GM18861 (cell line): Measurements from ENCODE around the gene SIX3.

Experiments used
- ATAC-seq: cut with Tn5 transposase; IDR thresholded peaks from one replicate; pipeline ENCODE4 v1.9.1; 2021; ENCODE audit not compliant: unreplicated experiment

SIX3 gene

DNA sequence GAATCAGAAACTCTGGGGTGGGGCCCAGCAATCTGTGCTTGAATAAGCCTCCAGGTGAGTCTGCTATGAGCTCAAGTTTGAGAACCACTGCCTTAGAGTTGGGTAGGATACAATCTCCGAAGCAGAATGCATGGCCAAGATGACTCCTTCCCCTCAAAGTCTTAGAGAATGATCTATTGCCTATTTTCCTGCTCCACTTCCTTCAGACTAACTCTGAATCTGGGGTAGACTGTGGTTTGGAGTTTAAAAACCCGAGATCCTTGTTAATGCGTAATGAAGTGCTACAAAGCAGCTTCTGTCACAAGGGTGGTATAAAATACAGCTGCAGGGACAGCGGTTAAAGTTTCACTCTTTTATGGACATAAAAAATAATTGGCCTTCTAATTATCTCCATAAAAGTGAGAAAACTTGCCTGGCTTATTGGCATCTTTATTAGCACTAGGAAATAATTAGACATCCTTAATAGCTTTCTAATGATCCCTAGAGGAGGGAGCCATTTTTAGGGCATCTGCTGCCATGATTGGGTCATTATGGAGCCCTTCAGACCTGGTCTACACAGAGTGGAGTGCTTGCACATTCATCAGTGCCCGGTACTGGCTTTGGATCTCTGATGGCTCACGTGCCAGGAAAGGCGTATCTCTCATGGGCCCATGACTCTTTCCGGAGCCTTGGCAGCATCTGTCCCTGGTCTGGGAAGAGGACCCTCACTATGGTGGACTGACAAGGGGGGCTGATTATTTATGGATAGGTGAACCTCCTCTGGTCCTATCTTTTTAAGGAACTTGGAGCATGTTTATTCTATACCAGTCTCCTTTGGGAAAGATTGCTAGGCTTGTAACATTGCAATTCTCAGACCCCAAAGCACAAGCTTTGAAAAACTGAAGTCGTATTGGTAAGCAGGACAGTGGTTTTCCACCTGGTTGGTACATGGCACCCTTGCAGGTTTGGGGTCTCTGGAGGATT is 39.5 kb downstream of the SIX3 start:
- no peak for ATAC-seq

DNA sequence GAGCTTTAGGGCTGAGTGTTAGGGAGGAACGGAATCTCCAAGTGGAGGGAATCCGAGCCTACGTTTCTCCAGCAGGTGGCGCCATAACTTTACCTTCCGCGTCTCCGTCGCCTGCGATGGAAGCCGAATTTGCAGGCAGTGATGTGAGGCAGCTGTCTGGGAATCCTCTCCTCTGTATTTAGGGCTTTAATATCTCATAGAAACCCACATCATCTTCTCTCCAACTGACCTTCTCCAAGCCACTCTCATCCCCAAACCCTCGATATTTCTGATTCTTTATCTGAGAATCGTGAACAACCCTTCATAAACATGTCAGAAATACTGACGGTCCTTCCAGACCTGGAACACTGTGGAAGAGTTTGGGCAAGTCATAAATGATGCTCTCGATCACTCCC is 40.2 kb downstream of the SIX3 start:
- ATAC-seq = no peak

DNA sequence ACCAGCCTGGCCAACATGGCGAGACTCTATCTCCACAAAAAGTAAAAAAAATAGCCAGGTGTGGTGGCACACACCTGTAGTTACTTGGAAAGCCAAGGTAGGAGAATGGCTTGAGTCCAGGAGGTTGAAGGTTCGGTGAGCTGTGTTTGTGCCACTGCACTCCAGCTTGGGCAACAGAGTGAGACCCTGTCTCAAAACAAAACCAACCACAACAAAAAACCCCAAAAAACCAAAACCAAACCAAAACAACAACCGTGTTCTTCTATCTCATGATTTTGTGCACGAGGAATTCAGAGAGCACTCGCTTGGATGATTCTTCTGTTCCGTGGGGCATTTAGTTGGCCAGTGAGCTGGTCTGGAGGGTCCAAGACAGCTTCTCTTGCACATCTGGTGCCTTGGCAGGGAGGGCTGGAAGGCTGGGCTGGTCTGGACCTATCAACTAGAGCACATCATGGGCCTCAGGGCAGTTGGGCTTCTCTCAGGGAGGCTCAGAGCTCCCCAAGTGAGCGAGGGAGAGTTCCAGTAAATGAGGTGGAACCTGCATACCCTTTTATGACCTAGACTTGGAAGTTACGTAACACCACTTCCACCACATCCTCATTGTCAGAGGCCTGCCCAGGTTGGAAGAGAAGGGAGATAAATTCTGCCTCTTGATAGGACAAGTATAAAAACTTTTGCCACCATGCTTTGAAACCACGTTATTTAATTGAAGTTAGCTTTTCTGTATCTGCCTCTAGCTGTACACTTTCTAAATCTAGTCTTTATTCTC is 42.5 kb downstream of the SIX3 start:
- ATAC-seq = no peak

DNA sequence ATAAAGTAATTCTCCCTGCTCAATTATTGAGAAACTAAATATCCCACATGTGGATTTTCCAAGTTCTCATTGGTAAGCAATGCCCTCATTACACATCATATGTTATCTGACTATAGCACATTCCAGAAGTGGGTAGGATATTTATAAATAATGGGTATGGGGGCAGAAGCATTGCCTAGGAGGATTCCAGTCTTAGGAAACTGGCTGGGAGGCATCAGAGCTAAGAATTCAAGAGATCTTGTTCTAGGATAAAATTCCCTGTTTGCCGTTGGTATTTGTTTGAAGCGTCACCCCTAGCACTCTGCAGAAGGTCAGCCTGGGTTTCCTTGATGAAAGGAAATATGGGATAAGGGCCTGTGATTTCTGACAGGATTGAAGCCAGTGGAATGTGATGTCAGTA is 47.7 kb downstream of the SIX3 start:
- ATAC-seq = no peak

DNA sequence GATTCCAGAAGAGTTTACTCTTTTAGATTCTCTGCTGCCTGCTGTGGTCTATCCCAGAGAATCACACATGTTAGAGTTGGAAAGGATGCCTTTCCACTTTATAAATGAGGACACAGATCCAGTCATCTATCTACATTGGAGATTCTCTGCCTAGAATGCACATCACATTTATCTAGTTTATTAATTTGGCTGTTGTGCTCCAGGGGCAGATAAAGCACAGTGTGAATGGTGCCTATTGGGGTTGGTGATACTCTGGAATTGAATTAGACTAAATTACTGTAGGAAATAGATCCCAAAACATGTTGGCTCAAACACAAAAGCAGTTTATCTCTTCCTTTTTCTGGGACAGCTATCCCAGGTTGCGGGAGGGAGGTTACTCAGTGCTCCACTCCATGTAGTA is 52.9 kb downstream of the SIX3 start:
- no peak for ATAC-seq
